ENCODE measurements around the gene SMURF1.

SMURF1 gene

DNA sequence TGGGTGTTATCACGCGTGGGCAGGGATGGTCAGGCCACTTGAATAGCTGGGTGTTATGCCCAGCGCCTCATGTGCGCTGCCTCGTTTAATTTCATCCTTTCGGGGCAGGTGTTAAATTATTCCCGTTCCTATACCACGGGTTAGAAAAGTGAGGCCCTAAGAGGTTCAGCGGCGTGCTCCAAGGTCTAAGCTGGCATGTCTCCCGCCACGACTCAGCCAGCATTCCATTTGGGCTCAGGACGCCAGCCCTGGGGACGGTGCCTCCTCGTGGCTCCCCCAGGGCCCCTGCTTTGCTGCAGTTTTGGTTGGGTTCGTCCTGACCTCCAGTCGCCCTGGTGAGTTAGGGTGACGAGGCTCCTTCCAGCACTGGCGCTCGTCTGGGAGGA lies 141.1 kb downstream of the SMURF1 start:
- DNase-seq, result peak; percentile 8

DNA sequence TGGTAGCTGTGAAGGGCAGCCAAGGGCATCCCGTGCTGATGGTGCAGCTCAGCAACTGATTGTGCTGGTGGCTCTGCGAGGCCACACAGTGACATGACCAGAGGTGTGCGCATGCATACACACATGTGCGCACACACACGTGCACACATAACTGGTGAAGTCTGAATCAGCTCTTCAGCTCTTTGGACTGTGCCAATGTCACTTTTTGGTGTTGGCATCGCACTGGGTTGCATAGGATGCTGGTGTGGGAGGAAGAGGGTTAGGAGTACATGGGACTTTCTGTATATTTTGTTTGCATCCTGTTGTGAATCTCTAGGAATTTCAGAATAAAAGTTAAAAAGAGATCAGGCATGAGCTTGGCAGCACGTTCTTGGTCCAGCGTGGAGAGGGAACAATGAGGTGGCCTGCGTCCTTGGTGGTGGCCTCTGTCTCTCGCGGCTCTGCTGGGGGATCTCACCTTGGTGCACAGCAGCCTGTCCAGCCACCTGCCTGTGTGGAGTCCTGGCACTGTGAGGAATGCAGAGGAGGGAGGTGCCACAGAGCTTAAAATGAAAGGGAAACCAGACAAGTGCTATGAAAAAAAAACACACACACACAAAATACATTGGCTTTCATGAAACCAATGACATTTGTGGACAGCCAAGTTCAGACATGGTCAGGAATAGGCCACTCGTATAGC lies 141.6 kb downstream of the SMURF1 start:
- peak; percentile 16 for DNase-seq

DNA sequence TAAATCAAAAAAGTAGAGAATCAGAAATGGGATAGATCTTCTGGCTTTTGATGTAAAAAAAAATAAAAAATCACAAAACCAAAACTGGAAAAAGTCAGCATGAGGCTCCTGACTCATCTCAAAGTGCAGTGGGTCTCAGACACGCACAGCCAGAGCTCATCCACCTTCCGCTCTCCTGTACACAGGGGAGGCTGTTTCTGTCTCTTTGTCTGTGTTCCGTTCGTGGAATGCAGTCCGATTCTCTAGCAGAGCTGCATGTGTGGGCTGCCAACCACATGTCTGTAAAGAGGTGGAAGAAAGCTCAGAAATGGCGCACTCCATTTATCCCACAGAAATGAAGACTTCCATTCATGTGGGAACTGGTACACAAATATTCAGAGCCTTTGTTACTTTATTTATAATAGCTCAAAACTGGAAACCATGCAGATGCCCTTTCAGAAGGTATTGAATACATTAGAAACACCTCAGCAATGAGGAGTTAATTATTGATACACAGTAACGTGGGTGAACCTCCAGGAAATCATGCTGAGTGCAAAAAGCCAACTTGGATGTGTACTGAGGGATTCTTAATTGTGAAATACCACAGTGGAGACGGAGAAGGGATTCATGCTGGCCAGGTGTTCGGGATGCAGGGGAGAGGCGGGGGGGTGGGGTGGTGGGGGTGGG lies 142.3 kb downstream of the SMURF1 start:
- DNase-seq, result peak; percentile 25

DNA sequence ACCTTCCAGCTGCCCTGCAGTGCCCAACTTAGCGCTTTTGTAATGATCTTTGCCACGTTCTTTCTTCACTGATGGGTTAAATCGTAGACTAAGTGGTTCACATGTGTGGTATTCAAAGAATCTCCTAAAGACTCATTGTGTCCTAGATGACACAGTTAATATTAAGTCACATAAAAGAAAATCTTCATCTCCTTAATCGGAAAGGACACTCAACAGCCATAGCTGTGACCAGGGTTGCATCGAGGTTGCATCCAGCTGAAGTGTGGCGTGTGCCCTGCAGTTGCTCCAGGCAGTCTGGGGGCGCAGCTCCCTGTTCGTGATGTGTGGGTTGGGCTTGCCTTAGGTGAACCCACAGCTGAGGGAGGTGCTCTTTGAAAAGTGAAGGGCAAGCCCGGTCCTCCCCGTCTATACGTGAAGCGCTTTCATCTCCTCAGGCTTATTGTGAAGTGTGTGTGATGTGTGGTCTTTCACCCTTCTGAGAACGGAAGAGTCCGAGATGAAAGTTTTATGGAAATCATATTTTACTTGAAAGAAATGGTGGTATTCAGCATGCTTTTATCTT lies 142.9 kb downstream of the SMURF1 start:
- peak; percentile 38 for DNase-seq

DNA sequence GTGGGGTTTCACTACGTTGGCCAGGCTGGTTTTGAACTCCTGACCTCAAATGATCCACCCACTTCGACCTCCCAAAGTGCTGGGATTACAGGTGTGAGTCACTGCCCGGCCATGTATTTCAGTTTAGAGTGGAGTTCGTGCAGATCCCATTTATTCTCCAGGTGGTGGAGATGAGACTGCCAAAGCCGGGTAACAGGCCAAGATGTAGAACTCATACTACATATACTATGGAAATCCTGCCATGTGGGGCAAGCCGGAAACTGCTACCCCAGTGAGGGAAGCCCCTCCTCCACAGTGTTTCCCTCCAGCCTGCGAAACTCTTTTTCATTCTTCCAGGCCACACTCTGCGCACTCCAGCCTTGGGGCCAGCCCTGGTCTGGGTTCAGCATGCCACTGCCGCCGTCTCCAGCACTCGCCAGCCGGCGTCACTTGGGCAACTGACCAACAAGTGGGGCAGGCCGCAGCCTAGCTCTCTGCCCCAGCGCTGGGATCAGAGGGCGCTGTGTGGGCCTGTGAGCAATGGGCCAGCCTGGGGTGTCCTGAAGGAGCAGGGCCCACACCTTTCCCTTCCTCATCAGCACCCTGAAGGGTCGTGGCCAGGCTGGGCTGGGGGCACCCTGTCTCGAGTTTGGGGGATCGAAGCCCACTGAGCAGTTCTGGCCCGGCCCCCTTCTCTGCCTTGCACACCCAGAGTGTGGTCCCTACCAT lies 143.6 kb downstream of the SMURF1 start:
- DNase-seq, result peak; percentile 16

DNA sequence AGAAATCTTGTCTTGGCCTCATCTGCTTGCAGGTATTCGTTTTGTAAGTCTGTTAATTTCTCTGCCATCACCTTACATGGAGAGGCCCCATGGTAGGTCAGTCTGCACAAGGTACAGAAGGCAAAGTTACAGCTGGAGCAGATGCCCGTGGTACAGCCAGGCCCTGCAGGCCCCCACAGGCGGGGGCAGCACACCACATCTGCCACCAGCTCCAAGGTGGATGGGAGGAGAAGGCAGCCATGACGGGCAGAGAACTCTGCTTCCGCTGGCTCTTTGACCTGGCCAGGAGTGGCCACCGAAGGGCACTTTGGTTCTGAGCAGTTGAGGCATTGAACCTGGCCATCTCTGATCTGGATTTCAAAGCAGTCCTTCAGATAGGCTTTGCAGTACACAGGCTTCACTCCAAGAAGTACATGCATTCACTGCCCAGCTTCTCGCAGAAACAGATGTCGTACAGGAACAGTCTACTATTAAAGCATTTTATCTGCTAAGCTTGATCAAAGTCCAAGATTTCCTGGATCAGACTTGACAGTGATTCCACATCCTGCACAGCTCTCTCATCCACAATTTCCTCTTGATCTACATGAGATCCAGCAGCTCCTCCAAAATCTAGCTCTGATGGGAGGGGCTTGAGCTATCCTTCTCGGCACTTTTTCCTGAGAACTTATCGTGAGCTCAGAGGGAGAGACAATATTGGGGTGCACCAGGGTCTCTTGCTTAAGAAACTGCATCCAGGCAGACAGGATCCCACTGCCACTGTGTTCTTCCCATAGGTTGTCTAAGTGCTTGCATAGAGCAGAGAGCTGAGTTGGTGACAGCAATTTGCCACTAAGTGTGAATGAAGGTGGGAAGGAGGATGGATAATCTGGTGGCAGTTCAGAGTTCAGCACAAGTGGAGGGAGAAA lies 144.8 kb downstream of the SMURF1 start:
- DNase-seq, result peak; percentile 10

DNA sequence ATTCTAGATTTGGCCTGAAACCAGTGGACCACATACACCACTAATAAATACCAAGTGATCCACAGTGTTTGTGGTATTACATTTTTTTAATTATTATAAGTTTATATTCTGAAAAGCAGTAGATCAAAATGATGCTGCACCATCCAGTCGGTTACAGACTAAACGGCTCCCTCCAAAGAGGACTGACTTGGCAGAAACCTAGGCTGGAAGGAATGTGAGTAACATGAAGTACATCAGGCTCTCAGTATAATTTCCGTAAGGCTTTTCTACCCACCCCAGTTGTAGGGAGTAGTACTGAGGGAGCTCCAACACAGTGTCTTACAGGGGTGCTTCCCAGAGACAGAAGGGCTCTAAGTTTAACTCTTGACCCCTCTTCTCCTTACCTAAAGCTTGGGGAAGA lies 146.1 kb downstream of the SMURF1 start:
- DNase-seq, result no peak

DNA sequence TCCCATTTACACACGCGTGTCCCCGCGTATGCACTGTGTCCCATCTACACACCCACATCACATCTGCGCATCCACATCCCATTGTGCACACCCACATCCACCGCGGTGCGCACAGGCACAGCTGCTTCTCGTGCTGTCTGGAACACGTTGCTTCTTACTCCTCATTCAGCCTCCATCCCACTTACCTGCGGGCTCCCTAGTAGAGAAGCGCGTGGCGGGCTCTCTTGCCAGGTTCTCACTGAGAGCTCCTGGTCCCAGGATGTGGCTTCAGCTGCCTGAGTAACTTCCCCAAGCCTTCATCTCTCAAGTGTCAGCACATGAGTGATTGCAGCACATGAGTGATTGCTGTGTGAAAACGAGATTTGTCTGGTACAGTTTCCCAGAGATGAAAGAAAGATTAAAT lies 147.8 kb downstream of the SMURF1 start:
- DNase-seq, result peak; percentile 48

DNA sequence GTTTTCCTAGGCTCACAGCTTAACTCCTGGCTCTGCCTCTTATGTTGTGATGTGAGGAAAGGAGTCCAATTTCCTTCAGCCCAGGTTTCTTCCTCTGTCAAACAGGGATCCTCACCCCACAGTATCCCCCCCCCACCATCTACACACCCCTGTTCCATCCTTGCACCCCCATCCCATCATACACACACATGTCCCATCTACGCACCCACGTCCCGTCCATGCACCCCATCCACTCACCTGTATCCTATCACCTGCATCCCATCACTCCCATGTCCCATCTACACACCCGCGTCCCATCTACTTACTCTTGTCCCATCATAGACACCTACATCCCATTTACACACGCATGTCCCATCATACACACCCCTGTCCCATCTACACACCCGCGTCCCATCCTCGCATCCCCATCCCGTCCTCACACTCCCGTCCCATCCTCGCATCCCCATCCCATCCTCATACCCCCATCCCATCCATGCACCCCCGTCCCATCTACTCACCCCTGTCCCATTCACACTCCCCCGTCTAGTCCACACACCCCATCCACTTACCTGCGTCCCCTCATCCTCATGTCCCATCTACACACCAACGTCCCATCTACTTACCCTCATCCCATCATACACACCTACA lies 148.3 kb downstream of the SMURF1 start:
- no peak for DNase-seq

DNA sequence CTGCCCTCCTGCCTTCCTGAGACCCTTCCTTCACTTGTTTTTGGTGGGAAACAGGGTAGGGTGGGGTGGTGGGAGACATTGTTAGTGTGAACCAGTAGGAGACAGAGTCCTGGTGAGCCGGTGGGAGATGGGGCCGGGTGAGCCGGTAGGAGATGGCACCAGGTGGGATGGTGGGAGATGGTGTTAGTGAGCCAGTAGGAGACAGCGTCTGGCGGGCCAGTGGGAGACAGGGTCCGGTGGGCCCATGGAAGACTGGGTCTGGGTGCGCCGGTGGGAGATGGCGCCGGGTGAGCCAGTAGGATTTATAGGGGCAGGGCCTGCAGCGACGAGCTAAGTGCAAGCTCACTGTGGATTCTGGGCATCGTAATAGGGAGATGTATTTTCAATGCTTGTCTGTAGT lies 148.8 kb downstream of the SMURF1 start:
- DNase-seq, result no peak

DNA sequence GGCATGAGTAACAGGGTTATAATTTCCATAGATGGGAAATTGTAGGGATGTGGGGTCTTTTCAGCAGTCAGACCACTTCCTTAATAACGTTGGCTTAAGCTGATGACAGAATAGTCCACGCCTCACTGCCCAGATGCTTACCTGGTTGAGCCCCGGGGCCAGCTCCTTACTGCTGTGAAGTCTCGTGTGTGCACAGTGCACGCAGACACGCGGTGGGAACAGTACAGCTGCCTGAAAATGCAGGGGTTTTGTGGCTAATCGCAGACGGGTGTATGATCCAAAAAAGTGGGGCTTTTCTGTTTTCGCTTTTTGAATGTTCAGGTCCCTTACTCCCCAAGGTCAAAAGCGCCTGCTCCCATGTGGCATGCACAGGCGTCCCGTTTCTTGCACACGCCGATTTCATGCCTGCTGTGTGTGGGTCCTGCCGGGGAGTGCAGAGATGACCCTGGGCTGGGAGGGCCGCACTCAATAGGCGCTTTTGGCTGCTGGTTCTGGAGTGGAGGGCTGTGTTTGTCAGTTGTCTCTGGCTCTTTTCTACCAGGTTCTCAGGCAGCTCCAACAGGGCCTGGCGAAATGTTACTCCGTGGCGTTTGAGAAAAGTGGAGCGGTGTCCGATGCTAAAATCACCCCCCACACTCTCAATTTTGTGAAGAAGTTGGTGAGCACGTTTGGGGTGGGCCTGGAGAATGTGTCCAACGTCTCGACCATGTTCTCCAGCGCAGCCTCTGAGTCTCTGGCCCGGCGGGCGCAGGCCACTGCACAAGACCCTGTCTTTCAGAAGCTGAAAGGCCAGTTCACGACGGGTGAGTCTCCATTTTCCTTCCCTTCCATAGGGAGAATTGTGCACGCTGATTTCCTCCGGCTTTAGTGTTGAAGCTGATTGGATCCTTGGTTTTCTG lies 149.6 kb downstream of the SMURF1 start:
- no peak for DNase-seq

DNA sequence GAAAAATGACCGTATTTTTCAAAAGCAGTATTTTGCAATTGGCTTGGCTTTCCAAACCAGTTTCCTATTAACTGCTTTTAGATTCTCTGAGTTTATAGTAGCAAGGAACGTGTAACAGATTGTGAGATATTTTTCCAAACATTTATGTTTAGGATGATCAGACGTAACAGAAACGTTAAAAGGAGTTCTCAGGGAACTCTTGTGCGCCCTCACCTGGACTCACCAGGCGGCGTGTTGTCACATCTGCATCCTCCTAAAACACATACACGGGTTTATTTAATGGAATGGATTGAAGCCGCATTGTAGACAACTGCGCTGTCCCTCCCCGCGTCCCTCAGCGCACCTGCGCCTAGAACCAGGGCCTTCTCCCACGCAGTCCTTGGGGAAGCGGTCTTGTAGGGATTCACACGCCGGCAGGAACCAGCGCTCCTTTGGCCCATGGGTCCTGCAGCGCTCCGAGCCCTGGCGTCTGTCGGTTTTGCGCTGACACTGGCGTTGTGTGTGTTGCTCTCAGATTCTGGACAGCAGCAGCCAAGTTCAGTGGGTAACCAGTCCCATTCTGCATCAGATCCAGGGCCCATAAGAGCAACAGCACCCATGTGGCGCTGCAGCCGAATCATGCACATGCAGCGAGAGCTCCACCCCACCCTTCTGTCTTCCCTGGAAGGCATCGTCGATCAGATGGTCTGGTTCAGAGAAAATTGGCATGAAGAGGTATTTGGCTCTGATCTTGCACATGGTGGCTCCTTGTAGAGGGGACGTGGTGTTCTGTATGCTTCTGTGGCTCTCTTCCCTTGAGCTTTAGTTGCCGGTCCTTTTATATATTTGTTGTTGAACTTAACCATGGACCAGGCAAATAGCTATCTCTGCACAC lies 150.6 kb downstream of the SMURF1 start:
- DNase-seq, result no peak

DNA sequence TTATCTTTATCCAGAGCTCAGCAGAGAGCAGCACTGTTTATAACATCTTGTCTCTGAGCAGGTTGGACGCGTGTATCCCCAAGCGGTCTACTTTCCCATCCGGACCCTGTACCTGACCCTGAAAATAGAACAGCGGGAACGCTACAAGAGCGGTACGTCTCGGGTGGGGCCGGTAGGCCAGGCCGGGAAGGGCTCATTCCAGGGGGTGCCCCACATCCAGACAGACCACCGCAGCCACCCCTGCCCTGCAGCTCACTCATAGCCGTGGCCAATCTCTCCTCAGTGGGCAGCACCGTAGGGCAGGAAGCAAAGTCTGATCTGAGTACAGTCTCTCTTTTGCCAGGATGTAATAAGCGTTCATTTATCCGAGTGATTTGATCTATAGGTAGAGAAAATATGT lies 151.8 kb downstream of the SMURF1 start:
- DNase-seq, result no peak

DNA sequence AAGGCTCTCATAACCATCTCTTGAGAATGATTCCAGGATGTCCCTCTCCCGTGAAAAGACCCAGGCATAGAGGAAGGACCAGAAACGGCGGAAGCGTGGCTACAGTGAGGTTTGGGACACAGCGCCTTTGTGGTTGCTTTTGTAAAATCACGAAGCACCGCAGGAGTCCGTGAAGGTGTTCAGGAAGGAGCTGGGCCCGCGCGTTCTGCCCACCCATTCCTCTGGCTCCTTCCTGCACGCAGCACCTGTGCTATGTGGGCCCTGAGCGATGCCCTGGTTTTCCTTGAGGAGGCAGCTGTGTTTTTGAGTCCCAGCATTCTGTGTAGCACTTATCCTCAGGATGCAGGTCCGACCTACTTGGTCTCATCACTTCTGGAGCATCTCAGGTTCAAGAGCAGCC lies 152.8 kb downstream of the SMURF1 start:
- DNase-seq, result no peak

DNA sequence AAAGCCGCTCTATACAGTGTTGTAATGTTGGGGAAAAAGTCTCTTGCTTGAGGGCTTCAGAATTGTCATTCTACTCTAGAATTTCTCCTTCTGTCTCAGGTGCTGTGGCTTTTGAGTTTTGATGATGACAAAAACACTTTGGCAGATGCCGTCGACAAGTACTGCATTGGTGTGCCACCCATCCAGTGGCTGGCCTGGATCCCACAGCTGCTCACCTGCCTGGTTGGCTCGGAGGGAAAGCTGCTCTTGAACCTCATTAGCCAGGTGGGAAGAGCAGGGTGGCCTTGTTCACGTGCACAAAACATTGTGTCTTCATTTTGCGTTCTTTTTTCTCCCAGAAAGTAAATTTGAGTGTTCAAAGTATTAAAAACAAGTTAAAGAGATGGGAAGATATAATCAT lies 153.6 kb downstream of the SMURF1 start:
- no peak for DNase-seq

DNA sequence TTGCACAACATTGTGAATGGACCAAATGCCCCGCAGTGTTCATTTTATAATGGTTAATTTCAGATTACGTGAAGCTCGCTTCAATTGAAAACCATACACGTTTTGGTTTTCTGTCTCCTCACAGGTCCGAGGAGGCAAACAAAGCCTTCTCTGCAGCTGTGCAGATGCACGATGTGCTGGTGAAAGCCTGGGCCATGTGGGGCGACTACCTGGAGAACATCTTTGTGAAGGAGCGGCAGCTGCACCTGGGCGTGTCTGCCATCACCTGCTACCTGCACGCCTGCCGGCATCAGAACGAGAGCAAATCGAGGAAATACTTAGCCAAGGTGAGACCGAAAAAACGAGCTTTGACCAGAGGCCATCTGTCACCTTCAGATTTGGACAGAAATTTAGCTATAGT lies 155.3 kb downstream of the SMURF1 start:
- DNase-seq, result no peak

DNA sequence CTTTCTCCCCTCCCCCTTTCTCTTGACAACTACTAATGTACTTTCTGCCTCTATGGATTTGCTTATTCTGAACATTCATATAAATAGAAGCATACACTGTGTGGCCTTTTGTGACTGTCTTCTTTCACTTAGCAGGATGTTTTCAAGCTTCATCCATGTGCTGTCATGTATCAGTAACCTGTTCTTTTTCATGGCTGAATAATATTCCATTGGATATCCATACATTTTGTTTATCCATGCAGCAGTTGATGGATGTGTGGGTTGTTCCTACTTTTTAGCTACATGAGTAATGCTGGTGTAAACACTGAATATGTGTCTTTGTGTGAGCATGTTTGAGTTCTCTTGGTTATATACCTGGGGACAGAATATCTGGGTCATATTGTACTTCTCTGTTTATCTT lies 158.0 kb downstream of the SMURF1 start:
- DNase-seq, result no peak

DNA sequence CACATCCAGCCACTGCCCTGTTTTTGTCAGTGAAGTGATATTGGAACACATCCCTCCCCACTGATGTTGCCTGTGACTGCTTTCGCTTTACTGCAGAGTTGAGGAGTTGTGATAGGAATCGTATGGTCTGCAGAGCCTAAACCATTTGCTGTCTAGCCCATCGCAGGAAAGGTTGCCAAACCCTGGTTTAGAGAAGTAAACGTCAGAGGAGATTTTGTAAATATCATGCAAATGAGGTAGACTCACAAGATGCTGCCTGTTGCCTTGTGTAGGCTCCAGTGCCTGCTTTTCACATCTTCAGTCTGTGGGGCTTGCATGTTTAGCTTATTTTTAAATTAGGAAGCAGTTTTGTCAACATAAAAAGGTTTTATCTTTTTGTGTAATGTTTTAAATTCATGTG lies 158.5 kb downstream of the SMURF1 start:
- no peak for DNase-seq

DNA sequence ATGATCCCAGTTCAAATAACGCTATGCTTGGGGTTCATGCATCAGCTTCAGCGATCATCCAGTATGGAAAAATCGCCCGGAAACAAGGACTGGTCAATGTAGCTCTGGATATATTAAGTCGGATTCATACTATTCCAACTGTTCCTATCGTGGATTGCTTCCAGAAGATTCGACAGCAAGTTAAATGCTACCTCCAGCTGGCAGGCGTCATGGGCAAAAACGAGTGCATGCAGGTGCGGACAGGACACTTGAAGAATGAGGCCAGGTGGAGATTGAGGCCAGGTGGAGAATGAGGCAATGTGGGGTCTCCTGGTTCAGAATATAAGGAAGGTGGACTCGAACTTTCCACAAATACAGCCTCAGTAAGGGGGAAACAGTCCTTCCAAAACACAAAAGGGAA lies 159.8 kb downstream of the SMURF1 start:
- DNase-seq, result no peak

DNA sequence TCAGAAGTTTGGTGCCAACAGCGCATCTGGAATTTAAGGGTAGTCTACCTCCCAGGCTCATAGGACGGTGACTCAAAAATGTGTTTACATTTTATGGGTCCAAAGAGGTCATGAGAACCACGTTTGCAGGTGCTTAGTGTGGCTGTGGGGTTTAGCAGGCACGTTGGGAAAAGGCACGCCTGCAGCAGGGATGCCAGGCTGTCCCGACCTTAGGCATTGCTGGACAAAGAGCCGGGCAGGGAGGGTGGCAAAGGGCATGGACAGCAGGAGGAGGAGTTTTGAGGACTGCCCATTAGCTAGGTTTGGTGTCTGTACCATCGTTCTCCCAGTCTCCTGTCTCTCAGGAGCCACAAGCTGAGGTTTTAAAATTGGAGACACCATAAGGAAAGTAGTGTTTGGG lies 161.2 kb downstream of the SMURF1 start:
- no peak for DNase-seq
